ENCODE measurements around the gene SAMD3.

DNA sequence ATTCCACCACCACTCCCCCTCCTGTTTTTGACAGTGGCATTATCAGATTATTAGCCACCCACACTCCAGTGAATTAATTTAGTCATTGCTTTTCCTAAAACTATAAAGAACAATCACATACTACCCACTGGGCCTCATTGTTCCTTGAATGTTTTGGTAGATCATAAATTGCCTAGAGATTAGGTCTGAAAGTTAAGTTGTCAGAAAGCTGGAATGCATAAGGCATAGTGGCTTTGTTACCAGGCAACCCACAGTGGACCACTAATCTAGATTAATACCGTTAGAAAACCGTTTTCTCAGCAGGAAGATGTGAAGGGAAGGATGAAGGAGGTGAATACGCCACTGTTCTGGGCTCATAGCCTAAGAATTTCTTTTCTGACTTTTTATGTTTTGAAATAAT, 75.6 kb downstream of the SAMD3 start:
- TF ChIP-seq, protein P1, sequence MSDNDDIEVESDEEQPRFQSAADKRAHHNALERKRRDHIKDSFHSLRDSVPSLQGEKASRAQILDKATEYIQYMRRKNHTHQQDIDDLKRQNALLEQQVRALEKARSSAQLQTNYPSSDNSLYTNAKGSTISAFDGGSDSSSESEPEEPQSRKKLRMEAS (IDR thresholded peaks at IDR 0.05; ENCODE audit: low read depth): no peak
- TF ChIP-seq TAF1 (IDR thresholded peaks at IDR 0.05; ENCODE audit: borderline replicate concordance, low read depth, low read length) (no peak), FOXM1 (IDR thresholded peaks at IDR 0.05; ENCODE audit: low read depth) (no peak), SIN3A (IDR thresholded peaks at IDR 0.05; ENCODE audit: borderline replicate concordance, low read depth, low read length) (no peak), RFX5 (IDR thresholded peaks at IDR 0.05; ENCODE audit: low read length) (no peak), YY1 (IDR thresholded peaks at IDR 0.05; ENCODE audit: low read depth) (no peak), GABPA (IDR thresholded peaks at IDR 0.05; ENCODE audit: low read depth) (no peak)
